Liver (tissue), 9 donors: Measurements from ENCODE around the gene PSPN. TPM values are rescaled to one million over a fixed set of nuclear protein-coding genes. Genes with fewer than 3 reads are reported as not detected.

Experiments
- DNase-seq: peaks from one replicate; pipeline ENCODE4 v3.0.0-alpha.2; 2017; ENCODE audit warnings: low spot score
- H3K27ac ChIP-seq, 2 donors: one replicate each; pipeline ENCODE4 v1.7.0; 2013; ENCODE audit warnings: inconsistent platforms in 2 of 2, low read length in 2 of 2, control low read depth in 1 of 2, low read depth in 1 of 2, mild to moderate bottlenecking in 1 of 2
- H3K27me3 ChIP-seq, 4 donors: one replicate each; pipeline versions ENCODE4 v1.6.1 to v1.7.0; 2013; ENCODE audit warnings: low read length in 3 of 4, inconsistent platforms in 1 of 4, mild to moderate bottlenecking in 1 of 4, moderate library complexity in 1 of 4; ENCODE audit not compliant: control insufficient read depth in 4 of 4, insufficient read depth in 4 of 4
- H3K36me3 ChIP-seq, 4 donors: one replicate each; pipeline versions ENCODE4 v1.6.1 to v1.7.0; 2013; ENCODE audit warnings: low read length in 3 of 4, mild to moderate bottlenecking in 3 of 4, low read depth in 1 of 4, moderate library complexity in 1 of 4; ENCODE audit not compliant: control insufficient read depth in 4 of 4, insufficient read depth in 3 of 4
- H3K4me1 ChIP-seq, 4 donors: one replicate each; pipeline versions ENCODE4 v1.6.1 to v1.7.0; 2013; ENCODE audit warnings: low read length in 3 of 4, mild to moderate bottlenecking in 3 of 4, moderate library complexity in 1 of 4; ENCODE audit not compliant: control insufficient read depth in 4 of 4, insufficient read depth in 4 of 4
- H3K4me3 ChIP-seq, 3 donors: one replicate each; pipeline versions ENCODE4 v1.6.1 to v1.7.0; 2013; ENCODE audit warnings: low read length in 3 of 3, control low read depth in 1 of 3, low read depth in 1 of 3, mild to moderate bottlenecking in 1 of 3
- H3K9ac ChIP-seq, 2 donors: one replicate each; pipeline ENCODE4 v1.7.0; 2013; ENCODE audit warnings: low read length in 2 of 2, mild to moderate bottlenecking in 2 of 2, moderate library complexity in 2 of 2, control low read depth in 1 of 2, low read depth in 1 of 2
- H3K9me3 ChIP-seq, 4 donors: one replicate each; pipeline versions ENCODE4 v1.6.1 to v1.7.0; 2013; ENCODE audit warnings: low read length in 3 of 4; ENCODE audit not compliant: control insufficient read depth in 4 of 4
- ATF3 ChIP-seq: IDR thresholded peaks from 2 replicates; pipeline ENCODE4 v1.6.1; 2016; ENCODE audit warnings: antibody characterized with exemption
- FOXA1 ChIP-seq: IDR thresholded peaks from 2 replicates; pipeline ENCODE4 v1.6.1; 2016; ENCODE audit warnings: antibody characterized with exemption
- FOXA2 ChIP-seq: IDR thresholded peaks from 2 replicates; pipeline ENCODE4 v1.6.1; 2016; ENCODE audit warnings: antibody characterized with exemption
- GABPA ChIP-seq, 2 donors: IDR thresholded peaks in 1 of 2; conservative IDR thresholded peaks in 1 of 2; 2 replicates each; pipeline ENCODE4 v1.6.1; 2016; ENCODE audit warnings: antibody characterized with exemption in 2 of 2, mild to moderate bottlenecking in 1 of 2, moderate library complexity in 1 of 2
- HNF4A ChIP-seq, 2 donors: conservative IDR thresholded peaks; 2 replicates each; pipeline ENCODE4 v1.6.1; 2016; ENCODE audit warnings: antibody characterized with exemption in 2 of 2, mild to moderate bottlenecking in 2 of 2
- HNF4G ChIP-seq: IDR thresholded peaks from 2 replicates; pipeline ENCODE4 v1.6.1; 2016; ENCODE audit warnings: antibody characterized with exemption
- JUND ChIP-seq, 2 donors: IDR thresholded peaks; 2 replicates each; pipeline ENCODE4 v1.6.1; 2016; ENCODE audit warnings: antibody characterized with exemption in 2 of 2
- NR2F2 ChIP-seq: IDR thresholded peaks from 2 replicates; pipeline ENCODE4 v1.6.1; 2016; ENCODE audit warnings: antibody characterized with exemption
- RAD21 ChIP-seq, 2 donors: IDR thresholded peaks; 2 replicates each; pipeline ENCODE4 v1.6.1; 2016; ENCODE audit warnings: antibody characterized with exemption in 2 of 2, mild to moderate bottlenecking in 2 of 2
- REST ChIP-seq: IDR thresholded peaks from 2 replicates; pipeline ENCODE4 v1.6.1; 2016; ENCODE audit warnings: antibody characterized with exemption, mild to moderate bottlenecking
- RXRA ChIP-seq, 2 donors: IDR thresholded peaks; 2 replicates each; pipeline ENCODE4 v1.6.1; 2017 to 2018; ENCODE audit warnings: antibody characterized with exemption in 2 of 2, mild to moderate bottlenecking in 1 of 2
- SP1 ChIP-seq: IDR thresholded peaks from 2 replicates; pipeline ENCODE4 v1.6.1; 2018; ENCODE audit warnings: antibody characterized with exemption, mild to moderate bottlenecking
- YY1 ChIP-seq: IDR thresholded peaks from 2 replicates; pipeline ENCODE4 v1.6.1; 2016; ENCODE audit warnings: antibody characterized with exemption, mild to moderate bottlenecking
- WGBS: extraction: QIAGEN DNeasy Blood & Tissue Kit; methylation state at CpG from one replicate; pipeline ENCODE4 v1.1.7; 2013; 5-methylcytosine and 5-hydroxymethylcytosine counted together
- polyA plus RNA-seq, 2 donors: library from polyadenylated mRNA; stranded (reverse) in 1 of 2; unstranded in 1 of 2; fragments of 200-250 nt in 1 of 2; fragments of >200 nt in 1 of 2; fragmentation: Nextera tagmentation in 1 of 2; extraction: Ambion mirVana in 1 of 2; gene quantifications; one replicate each; pipeline versions ENCODE4 v1.2.1 to v1.2.3, GENCODE V29; 2013 to 2015
- total RNA-seq, 2 donors: library from RNA; depleted of rRNA; stranded (reverse); fragments of >200 nt; gene quantifications; one replicate each; pipeline ENCODE4 v1.2.3, GENCODE V29; 2014
- TF ChIP-seq, protein P1 (sequence below): IDR thresholded peaks from 2 replicates; pipeline ENCODE4 v1.6.1; 2016; ENCODE audit warnings: antibody characterized with exemption
- TF ChIP-seq, protein P2 (sequence below): IDR thresholded peaks from 2 replicates; pipeline ENCODE4 v1.6.1; 2016; ENCODE audit warnings: antibody characterized with exemption
- TF ChIP-seq, protein P3 (sequence below): fragments of 150-350 bp; IDR thresholded peaks from 2 replicates; pipeline ENCODE4 v1.5.1; 2017; ENCODE audit warnings: improper control_type of control experiment, low read depth, low read length; ENCODE audit not compliant: missing input control
- donor health status: healthy.
- donor health status: healthy.
- donor health status: healthy.
- donor health status: healthy.
- donor health status: healthy.

The PSPN gene
- total and polyA plus RNA-seq, 4 donors: 0.51 to 0.75 (median 0.62) TPM

DNA sequence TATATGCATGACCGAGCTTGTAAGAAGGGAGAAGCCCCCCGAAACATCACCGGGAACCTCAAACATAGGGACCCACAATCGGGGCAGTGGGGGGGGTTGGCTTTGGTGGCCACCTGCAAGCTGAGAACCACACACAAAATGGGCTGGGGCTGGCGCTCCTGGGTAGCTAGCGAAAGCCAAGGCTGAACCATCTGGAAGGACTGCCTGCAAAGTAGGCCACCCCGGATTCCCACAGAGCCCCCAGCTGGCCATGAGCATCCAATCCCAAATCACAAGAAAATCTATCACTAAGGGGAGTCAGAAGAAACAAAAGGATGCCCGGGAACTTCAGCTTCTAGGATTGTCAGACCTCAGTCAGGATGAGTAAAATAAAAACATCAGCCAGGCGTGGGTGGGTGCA, 2.8 kb upstream of the PSPN start:
- H3K9me3 ChIP-seq: no peaks in the 10 kb centered on the region
- WGBS: 91% methylated on average over 9 of the region's 9 CpGs
- no peak overlapping the region for H3K9ac ChIP-seq
- H3K36me3 ChIP-seq: peaks cover 15 to 40% (median 26%) of the 10 kb centered on the region in 4 donors
- no peak overlapping the region for H3K4me3 ChIP-seq
- peaks cover 1 to 6% (median 4%) of the 10 kb centered on the region in 4 donors for H3K4me1 ChIP-seq
- no peak overlapping the region for H3K27ac ChIP-seq
- H3K27me3 ChIP-seq: no peaks in the 10 kb centered on the region
- DNase-seq: no peak
- TF ChIP-seq FOXA2 (no peak), JUND (IDR thresholded peaks at IDR 0.05) (no peak), GABPA (IDR thresholded peaks at IDR 0.05 in 1 of 2, conservative IDR thresholded peaks at IDR 0.05 in 1 of 2) (no peak), HNF4A (conservative IDR thresholded peaks at IDR 0.05) (no peak), ATF3 (no peak), SP1 (no peak), HNF4G (no peak), RAD21 (IDR thresholded peaks at IDR 0.05) (no peak), YY1 (no peak)
- TF ChIP-seq, protein P1, sequence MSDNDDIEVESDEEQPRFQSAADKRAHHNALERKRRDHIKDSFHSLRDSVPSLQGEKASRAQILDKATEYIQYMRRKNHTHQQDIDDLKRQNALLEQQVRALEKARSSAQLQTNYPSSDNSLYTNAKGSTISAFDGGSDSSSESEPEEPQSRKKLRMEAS: no peak

GRCh38 chr19:6378041-6378440, 2.3 kb upstream of the PSPN start:
- WGBS: 84% methylated on average over 6 of the region's 6 CpGs
- TF ChIP-seq FOXA1: no peak
- TF ChIP-seq FOXA2: no peak
- TF ChIP-seq, protein P2, sequence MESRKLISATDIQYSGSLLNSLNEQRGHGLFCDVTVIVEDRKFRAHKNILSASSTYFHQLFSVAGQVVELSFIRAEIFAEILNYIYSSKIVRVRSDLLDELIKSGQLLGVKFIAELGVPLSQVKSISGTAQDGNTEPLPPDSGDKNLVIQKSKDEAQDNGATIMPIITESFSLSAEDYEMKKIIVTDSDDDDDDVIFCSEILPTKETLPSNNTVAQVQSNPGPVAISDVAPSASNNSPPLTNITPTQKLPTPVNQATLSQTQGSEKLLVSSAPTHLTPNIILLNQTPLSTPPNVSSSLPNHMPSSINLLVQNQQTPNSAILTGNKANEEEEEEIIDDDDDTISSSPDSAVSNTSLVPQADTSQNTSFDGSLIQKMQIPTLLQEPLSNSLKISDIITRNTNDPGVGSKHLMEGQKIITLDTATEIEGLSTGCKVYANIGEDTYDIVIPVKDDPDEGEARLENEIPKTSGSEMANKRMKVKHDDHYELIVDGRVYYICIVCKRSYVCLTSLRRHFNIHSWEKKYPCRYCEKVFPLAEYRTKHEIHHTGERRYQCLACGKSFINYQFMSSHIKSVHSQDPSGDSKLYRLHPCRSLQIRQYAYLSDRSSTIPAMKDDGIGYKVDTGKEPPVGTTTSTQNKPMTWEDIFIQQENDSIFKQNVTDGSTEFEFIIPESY: no peak
- no peak for TF ChIP-seq RAD21 (IDR thresholded peaks at IDR 0.05)
- no peak for TF ChIP-seq HNF4G
- no peak for TF ChIP-seq NR2F2
- no peak for TF ChIP-seq RXRA (IDR thresholded peaks at IDR 0.05)
- TF ChIP-seq HNF4A (conservative IDR thresholded peaks at IDR 0.05): no peak
- TF ChIP-seq REST: no peak
- TF ChIP-seq GABPA (IDR thresholded peaks at IDR 0.05 in 1 of 2, conservative IDR thresholded peaks at IDR 0.05 in 1 of 2): no peak
- no peak for TF ChIP-seq YY1
- TF ChIP-seq, protein P3, sequence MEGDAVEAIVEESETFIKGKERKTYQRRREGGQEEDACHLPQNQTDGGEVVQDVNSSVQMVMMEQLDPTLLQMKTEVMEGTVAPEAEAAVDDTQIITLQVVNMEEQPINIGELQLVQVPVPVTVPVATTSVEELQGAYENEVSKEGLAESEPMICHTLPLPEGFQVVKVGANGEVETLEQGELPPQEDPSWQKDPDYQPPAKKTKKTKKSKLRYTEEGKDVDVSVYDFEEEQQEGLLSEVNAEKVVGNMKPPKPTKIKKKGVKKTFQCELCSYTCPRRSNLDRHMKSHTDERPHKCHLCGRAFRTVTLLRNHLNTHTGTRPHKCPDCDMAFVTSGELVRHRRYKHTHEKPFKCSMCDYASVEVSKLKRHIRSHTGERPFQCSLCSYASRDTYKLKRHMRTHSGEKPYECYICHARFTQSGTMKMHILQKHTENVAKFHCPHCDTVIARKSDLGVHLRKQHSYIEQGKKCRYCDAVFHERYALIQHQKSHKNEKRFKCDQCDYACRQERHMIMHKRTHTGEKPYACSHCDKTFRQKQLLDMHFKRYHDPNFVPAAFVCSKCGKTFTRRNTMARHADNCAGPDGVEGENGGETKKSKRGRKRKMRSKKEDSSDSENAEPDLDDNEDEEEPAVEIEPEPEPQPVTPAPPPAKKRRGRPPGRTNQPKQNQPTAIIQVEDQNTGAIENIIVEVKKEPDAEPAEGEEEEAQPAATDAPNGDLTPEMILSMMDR: no peak
- no peak for TF ChIP-seq ATF3
- Histone ChIP-seq H3K9me3 (no peaks in the 10 kb centered on the region), H3K9ac (no peak overlapping the region), H3K27me3 (no peaks in the 10 kb centered on the region), H3K27ac (no peak overlapping the region), H3K4me1 (peaks cover 2 to 8% (median 4%) of the 10 kb centered on the region in 4 donors), H3K4me3 (no peak overlapping the region), H3K36me3 (peaks cover 13 to 36% (median 23%) of the 10 kb centered on the region in 4 donors)
- DNase-seq: no peak
